ENCODE results near the gene NLRP9.
A peak's percentile ranks its signal among the peaks of the same experiment; 100 is the strongest.

The NLRP9 gene

DNA sequence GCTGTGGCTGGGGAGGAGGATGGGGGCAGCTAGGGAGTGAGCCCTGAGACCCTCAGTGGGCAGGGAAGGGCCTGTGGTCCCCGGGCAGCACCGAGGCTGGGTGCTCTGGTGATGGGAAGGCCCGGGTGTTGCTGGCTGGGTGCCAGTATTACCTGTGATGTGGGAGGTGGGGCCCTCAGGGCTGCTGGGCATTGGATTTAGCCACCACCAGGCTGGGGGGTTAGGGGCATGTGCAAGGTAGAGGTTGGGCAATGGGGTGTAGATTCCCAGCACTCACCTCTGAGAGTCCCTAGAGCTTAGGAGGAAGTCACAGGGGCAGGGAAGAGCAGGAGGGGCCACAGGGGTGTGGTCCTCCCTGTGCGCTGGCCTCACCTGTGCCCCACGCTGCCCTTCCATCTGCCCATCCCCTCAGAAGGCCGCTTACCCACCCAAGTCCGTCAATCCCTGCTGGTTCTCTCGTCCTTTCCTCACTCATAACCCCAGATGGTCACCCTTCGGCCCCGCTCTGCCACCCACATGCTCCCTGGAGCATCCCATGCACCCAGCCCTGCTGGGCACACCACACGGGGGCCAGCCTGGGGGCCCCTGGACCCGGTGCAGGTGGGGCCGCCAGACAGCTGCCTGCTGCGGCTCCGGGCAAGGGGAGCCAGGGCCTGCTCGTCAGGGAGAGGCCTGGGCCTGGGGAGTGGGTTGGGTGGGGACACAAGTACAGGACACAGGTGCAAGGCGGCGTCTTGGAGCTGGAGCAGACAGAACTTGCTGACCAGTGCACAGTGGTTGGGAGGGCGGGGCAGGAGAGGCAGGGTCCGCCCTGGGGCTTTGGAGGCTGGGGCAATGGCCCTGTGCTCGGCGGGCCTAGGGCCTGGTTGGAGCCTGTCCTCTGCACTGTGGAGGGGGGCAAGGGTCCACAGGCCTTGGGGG lies 50.7 kb downstream of the NLRP9 start:
- DNase-seq = no peak

DNA sequence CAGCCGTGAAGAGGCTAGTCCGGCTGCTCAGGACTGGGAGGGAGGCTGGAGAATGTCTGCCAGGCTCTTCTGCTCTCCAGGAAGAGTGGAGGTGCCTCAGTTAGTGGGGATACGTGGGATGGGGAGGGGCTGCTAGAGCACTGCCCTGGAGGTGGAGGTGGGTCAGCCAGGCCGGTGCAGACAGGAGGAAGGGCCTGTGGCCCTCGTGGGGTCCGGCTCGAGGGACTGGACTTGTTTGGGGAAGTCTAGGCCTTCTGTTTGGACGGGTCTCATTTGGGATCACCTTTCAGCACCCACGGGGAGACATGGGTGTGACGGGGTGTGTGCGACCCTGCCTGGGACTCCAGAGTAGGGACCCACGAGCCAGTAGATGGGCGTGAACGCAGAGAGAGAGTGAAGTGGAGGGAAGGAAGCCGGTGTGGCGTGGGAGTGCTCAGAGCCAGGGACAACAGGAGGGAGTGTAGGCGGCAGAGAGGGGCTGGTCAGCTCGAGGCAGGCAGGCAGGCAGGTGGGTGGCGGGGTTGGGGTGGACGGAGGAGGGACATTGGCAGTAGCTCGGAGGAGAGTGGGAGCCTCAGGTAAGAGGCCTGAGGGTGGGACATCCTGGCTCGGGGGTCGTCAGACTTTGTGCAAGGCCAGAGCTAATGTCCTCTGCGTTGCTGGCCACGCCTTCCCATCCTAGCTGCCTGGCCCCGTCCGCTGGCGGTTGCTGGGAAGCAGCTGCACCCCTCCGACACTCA lies 51.7 kb downstream of the NLRP9 start:
- no peak for DNase-seq

DNA sequence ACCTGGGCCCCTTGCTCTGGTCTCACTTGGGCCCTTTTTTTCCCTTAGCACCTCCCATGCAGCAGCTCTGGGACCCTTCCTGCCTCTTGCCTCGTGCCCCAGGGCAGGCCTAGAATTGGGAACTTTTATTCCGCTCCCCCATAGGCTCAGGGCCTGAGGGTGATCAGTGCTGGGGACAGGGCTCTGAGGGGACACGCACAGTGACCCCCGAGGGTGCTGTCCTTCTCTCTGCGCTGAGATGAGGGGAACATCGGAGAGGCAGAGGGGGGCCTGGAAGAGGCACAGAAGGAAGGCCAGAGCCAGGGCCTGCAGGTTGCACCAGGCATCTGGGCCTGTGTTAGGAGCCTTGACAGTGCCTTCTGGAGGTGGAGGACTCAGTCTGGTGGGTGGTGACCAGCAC lies 52.4 kb downstream of the NLRP9 start:
- no peak for DNase-seq

DNA sequence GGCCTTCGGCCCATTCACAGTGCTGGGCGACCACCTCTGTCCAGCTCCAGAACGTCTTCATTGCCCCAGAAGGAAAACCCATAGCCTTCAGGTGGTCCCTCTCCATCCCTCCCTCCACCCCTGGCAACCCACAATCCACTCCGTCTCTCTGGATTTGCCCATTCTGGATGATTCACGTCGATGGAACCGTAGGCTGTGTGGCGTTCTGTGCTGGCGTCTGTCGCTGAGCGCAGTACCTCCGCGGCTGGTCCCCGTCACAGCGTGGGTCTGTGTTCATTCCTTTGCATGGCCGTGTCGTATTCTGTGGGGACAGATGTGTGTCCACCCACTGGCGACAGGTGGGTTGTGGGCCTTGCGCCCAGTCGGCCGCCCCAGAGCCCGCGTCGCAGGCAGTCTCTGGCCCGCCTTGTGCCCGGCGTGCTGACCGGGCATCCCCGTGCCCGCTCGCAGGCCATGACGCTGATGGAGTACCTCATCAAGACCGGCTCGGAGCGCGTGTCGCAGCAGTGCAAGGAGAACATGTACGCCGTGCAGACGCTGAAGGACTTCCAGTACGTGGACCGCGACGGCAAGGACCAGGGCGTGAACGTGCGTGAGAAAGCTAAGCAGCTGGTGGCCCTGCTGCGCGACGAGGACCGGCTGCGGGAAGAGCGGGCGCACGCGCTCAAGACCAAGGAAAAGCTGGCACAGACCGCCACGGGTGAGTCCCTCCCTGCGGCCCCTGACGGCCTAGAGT lies 53.1 kb downstream of the NLRP9 start:
- no peak for DNase-seq

DNA sequence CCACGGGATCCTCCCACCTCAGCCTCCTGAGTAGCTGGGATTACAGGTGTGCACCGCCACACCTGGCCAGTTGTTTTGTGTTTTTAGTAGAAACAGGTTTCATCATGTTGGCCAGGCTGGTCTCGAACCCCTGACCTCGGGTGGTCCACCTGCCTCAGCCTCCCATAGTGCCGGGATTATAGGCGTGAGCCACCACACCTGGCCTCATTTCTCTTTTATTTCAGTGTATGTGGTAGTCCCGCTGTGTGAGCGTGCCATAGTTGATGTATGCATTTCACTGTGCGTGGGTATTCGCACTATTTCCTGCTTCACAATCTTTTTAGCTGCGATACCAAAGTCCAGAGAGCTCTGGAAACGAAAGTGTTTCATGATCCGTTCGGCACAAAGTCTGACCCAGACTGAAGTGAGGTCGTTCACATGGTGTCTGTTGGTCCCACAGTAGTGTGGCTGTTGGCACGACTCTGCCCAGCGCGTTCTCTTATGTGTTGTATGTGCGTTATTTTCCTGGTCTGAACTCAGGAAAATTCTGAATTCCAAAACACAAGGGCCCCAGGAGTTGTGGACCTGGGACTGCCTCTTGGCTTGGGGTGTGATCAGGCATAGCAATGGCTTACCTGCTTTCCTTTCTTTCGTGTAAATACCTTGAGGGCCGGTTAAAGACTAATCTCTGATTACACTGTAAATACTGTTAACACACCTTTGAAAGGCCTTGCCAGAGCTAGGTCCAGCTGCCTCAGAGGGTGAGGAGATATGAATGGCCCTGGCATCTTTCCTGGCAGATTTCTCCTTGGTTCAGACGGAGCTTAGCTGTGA lies 54.5 kb downstream of the NLRP9 start:
- no peak for DNase-seq

DNA sequence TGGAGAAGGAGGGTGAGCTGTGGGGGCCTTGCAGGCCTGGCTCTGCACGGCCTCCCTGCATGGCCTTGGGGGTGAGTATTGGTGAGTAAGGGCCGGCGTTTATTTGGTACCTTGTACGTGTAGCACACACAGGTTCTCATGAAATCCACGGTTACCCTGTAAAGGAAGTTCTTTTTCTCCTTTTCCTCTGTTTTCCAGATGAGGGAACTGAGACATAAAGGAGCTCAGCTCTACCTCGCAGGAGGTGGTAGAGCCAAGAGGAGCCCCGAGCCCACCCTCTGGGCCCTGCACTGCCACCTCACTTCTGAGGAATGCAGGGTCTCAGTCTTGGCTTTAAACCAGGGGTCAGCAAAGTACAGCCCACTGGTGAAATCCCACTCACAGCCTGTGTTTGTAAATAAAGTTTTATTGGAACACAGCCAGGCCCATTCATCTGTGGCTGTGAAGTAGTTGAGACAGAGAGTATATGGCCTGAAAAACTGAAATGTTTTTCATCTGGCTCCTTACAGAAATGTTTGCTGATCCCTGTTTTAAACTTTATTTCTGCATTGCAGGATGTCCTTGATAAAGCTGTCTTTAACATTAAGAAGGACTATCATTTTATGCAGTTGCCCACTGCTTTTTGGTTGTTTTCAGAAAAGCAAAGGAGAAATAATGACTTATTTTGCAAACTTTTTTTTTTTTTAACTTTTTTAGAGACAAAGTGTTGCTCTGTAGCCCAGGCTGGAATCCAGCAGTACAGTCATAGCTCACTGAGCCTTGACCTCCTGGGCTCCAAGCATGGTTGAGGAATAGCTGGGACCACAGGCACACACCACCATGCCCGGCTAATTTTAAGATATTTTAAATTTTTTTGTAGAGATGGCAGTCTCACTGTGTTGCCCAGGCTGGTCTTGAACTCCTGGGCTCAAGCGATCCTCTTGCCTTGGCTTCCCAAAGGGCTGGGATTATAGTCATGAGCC lies 56.8 kb downstream of the NLRP9 start:
- no peak for DNase-seq

DNA sequence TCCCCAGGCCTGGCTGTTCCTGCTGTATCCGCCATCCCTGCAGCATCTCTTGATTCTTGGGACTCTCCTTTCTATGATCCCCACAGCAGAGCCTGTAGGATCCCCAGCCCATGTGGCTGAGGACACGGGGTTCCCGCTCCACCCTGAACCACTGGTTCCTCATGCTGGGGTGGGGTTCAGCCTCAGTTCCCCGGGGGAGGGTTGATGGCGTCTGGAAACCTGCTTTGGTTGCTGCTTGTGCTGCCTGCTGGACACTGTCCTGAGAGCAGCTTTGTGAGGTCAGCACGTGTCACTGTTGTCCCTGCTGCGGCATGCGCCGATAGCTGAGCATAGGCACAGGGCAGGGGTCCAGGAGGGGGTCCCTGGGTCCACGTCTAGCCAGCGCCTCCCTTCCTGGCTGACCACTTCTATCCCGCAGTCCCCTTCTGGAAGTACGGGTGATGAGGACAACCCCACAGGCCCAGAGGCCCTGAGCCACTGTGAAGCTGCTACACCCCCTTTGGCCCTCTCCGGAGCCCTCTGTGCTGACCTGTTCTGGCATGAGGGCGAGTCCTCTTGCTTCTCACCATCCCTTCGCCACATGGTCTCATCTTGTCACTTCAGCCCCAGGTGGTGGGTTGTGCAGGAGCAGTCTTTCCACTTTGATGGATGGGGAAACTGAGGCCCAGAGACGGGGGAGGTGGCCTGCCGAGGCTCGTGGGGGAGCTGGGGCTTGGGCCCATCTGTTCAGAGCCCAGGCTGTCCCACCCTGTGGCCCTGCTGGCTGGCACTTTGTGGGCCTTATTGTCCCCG lies 57.7 kb downstream of the NLRP9 start:
- no peak for DNase-seq

DNA sequence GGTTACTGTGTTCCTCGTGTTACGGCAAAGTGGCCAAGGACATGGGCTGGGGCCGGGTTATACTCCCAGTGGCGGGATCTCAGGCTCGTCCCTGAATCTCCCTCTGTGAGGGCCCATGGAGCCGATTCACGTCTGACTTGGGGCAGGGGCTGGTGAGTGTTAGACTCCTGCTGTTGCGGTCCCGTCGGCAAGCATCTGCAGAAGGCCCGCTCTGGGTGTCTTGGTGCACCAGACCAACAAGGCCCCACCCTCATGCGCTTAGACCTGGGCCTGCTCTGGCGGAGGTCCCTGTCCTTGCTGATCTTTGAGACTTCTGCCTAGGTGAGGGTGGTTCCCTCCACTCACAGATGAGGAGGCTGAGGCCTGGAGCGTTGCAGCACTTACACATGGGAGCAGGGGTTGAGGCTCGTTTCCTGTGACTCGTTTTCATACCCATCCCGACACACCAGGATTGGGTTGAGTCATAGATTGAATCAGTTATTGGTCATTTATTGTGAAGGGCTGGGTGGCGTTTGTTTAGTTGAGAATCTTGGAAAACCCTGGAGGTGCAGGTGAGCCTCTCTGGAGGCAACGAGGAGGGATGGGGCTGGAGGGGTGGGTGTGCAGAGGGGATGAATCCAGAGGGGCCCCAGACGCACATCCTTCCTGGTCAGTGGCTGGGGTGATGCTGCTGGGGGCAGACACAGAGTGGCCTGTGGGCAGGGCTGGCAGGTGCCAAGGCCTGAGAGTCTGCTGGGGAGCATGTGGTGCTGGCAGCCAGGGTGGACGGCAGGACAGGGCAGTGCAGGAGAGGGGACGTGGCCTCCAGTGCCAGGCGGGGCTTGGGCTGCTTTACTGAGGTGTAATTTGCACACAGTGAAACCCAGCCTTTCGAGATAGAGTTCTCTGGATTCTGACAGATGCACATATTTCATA lies 58.6 kb downstream of the NLRP9 start:
- no peak for DNase-seq

DNA sequence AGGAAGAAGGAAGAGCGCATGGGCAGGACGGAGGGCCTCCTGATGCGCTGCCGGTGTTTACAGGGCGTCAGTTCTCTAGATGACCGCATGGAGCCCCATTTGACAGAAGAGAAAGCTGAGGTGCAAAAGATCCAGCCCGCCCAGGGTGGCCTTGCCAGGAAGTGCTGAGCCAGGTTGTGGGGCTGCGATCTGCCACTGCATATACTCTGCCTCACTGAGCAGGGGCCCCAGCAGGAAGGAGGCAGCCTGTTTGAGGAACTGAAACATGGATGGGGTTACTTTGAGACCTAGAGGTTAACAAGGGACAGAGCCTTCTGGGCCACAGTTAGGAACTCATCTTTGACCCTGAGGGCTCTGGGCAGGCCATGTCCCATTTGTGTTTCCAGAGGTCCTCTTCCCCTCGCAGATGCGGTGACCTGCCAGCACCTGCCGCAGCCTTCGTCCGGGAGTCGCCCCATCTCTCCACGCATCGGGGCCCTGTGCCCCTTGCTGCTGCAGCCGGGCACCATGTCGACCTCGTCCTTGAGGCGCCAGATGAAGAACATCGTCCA lies 60.0 kb downstream of the NLRP9 start:
- no peak for DNase-seq

DNA sequence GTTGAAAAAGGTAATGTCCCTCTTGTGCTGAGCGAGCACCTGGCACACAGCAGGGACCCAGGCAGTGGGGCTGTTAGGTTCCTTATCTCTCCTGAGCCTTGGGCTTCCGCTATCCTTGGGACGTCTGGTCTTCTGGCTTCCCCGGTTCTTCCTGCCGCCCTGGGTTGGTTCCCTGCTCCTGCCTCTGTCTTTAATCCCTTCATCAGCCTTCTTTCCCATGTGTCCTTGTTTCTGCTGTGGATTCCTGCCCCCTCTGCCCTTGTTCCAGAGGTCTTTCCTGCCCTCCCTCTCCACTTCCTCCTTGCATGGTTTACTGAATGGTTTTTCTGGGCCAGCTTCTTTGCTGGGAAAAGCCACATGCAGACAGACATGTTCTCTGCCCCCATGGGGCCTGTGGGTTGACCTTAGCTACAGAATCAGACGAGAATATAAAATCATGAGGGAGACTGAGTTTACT lies 60.6 kb downstream of the NLRP9 start:
- no peak for DNase-seq

DNA sequence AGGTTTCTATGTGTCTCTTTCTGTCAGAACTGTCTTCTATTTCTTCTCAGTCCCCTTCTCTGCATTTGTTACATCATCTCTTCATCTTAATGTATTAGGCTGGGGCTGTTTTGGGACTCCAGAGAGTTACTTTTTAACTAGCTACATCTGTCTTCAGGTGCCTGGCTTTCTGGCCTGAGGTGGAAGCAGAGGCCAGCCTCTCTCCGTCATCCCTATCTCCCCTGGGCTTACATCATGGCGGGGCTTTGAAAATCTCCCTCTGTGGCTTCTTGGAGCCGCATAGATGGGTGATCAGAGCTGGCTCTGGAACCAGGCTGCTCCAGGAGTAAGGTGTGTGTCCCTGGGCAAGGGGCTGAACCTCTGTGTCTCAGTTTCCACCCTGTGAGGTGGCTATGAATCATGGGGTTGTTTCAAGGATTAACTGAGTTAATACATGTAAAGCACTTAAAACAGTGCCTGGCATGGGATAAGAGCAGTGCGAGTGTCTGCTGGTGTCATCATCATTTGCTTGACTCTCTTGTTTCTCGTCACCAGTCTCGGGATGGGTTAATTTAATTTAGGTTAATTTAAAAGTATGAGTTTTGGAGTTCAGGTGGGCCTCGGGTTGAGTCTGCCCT lies 61.2 kb downstream of the NLRP9 start:
- no peak for DNase-seq

DNA sequence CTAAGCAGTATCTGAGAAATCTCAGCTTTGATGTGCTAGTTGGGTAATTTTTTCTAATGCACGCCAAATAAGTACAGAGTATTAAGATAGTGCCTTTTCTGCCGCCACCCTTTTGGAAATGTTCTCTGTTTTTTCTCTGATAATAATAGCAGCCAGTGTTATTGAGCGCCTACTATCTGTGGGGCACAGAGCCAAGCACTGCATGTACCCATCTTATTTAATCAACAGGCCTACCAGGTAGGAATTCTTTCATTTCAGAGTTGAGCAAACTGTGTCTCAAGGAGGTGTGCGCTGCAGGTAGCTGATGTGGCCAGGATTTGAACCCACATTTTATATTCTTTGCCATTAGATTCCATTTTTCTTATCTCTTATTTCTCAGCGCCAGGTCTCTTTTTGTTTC lies 61.8 kb downstream of the NLRP9 start:
- DNase-seq = no peak

DNA sequence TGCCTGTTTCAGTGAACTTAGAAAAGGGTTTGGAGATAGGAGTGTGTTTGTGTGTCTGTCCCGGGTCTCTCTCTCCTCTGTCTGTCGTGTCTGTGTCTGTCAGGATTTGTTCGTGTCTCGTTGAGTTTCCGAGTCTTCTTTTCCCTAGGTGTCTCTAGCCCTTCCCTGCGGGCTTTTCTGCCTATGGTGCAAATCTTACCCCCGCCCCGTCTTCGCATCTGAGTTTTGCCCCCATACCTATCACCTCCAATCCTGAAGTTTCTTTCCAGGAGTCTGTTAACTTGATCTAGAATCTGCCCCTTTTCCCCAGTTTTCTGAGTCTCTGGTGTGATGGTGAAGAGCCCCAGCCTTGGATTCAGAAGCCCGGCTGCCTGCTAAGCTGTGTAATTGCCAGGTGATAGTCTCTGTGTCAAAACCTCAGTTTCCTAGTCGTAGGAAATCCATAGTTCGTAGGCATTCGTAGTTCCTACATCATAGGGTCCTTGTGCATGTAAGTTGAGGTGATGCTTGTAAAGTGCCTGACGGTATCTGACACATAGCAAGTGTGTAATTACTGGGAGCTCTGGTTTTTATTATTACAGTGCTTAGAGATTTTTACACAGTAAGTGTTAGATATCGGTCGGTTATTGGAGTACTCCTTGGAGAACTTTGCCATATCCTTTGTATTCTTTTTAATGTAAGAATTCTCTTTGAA lies 62.4 kb downstream of the NLRP9 start:
- no peak for DNase-seq

DNA sequence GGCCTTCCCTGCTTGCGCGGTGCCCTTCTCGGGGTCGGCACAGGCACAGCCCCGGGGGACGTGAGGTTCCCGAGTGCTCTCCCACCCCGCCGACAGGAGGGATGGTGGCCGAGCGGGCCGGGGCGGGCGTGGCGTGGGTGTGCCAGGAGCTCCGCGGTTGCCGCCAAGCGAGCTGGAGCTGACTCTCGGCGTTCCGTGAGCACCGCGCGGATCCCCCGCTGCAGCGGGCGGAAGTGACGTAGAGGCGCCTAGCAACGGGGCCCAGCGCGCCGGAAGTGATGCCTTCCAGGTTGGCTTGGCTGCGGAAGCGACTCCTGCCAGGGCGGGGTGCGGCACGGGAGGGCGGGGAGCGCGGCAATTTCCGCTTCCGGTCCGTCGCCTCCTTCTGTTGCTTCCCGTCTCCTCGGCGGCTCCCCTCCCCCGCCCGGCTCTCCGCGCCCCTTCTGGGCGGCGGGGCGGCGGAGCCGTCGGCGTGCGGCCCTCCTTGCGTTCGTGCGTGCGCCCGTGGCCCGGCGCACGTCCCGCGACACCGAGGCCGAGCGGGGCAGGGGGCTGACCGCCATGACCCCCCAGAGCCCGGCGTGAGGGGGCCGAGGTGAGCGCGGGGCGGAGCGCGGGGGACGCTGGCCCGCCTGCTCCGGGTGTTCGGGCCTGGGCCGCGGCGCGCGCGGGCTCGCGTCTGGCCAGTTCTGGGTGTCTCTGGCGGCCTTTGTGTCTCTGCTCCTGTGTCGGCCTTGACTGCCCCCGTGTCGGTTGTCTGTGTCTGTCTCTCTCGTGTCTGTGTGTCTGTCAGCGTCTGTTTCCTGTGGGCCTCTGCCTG lies 63.2 kb downstream of the NLRP9 start, which contains the start of gene EPN1:
TSS of gene EPN1 (plus strand) at position 386 of the 820 bp plus-strand sequence. CDS start 3,402 bp downstream, outside the sequence.
- peak; percentile 92 to 97 (median 96) for DNase-seq

DNA sequence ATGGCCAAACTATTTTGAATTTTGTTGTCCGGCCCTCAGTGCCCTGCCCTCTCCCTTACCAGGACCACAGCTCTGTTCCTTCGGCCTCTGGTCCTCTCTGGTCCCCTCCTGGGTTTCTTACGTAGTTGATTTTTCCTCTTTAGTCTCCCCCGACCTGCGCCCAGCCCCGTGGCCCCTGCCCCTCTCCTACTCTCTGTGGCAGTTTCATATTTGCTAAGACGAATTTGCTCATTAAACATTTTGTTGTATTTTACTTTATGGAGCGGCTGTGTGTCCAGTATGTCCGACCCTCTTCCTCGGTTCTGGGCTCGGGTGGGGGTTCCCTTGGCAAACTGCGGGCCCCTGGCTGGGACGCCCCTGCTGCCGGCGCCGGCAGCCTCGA lies 63.8 kb downstream of the NLRP9 start:
- DNase-seq = no peak

DNA sequence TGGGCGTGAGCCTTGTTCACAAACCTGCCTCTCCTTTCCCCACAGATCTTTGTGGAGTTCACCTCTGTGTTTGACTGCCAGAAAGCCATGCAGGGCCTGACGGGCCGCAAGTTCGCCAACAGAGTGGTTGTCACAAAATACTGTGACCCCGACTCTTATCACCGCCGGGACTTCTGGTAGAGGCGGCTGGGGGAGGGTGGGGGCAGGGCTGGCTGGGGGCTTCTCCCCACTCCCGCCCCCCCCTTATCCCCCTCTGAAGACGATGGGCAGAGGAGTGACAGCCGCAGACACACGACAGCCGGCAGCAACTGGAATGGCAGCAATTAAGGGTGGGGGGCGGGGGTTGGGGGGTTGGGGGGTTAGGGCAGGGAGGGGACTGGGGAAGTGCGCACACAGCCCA lies 64.3 kb downstream of the NLRP9 start:
- DNase-seq = no peak

DNA sequence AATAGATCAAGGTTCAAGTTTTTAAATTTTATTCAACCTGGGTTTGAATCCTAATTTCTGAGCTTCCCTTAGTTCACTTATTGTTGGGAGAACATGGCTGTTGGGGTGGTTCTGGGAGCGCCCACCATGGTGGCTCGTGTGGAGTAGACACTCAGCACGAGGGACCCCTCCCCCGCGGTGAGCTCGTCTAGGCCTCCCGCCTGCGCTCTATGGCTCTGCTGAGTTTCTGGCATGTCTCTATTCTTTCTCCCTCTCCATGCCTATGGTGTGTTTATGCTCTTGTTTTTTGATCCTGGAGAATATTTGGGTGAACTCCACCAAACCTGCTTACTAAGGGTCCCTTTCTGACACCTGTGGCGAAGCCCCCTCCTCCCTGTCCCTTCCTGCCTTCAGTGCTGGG lies 64.7 kb downstream of the NLRP9 start:
- DNase-seq = no peak
